B cell (primary cell): ENCODE data around the gene CDK19. TPM values are rescaled to one million over a fixed set of nuclear protein-coding genes. Genes with fewer than 3 reads are reported as not detected.

Experiments
- ATAC-seq: fragments of 200-7000 bp; cut with Tn5 transposase; one replicate; pipeline ENCODE4 v1.10.0; 2021; ENCODE audit warnings: low read depth, mild to moderate bottlenecking, moderate number of reproducible peaks, moderate library complexity
- CTCF ChIA-PET: fragments of 350-600 bp; sonication (Branson Sonifier 250); formaldehyde crosslinking; loops from one replicate; lab custom pipeline; 2021; ENCODE audit warnings: antibody characterized with exemption, inconsistent platforms; lab: Charles Lee
- POLR2A ChIA-PET: fragments of 350-600 bp; sonication (Branson Sonifier 250); formaldehyde crosslinking; loops from one replicate; lab custom pipeline; 2021; ENCODE audit warnings: antibody characterized with exemption; lab: Charles Lee
- DNase-seq: peaks from one replicate; pipeline ENCODE4 v3.0.0; 2013
- H2AFZ ChIP-seq: 2 replicates; pipeline ENCODE4 v1.6.1; 2012; ENCODE audit warnings: mild to moderate bottlenecking, low read depth, low read length; ENCODE audit not compliant: insufficient read depth, poor library complexity, severe bottlenecking
- H3K27ac ChIP-seq, 2 donors: 1 replicate in 1 of 2; 2 replicates in 1 of 2; pipeline ENCODE4 v1.5.1; 2012 to 2013; ENCODE audit warnings: low read length in 2 of 2, mild to moderate bottlenecking in 2 of 2, moderate library complexity in 1 of 2
- H3K27me3 ChIP-seq, 4 experiments: fragments of 200-600 bp in 1 of 4; sonication (generic) in 1 of 4; replicated peaks in 1 of 4; 1 replicate in 2 of 4; 2 replicates in 2 of 4; pipeline versions ENCODE4 v1.6.1 to v1.7.0; 2013 to 2016; ENCODE audit warnings: low read length in 3 of 4, mild to moderate bottlenecking in 2 of 4, mixed read lengths in 1 of 4, moderate library complexity in 1 of 4; ENCODE audit not compliant: insufficient read depth in 4 of 4, control insufficient read depth in 3 of 4; ENCODE audit errors: control extremely low read depth in 1 of 4
- H3K36me3 ChIP-seq, 2 experiments: replicated peaks in 1 of 2; 1 replicate in 1 of 2; 2 replicates in 1 of 2; pipeline versions ENCODE4 v1.6.1 to v1.7.1; 2013; ENCODE audit warnings: low read length in 1 of 2; ENCODE audit not compliant: insufficient read depth in 2 of 2, control insufficient read depth in 1 of 2; ENCODE audit errors: control extremely low read depth in 1 of 2, extremely low read depth in 1 of 2
- H3K4me1 ChIP-seq, 2 donors: fragments of 200-600 bp in 1 of 2; sonication (generic) in 1 of 2; 1 replicate in 1 of 2; 2 replicates in 1 of 2; pipeline versions ENCODE4 v1.5.1 to v1.6.1; 2013 to 2017; ENCODE audit warnings: low read length in 2 of 2; ENCODE audit not compliant: control insufficient read depth in 2 of 2, insufficient read depth in 2 of 2
- H3K4me2 ChIP-seq: replicated peaks from 2 replicates; pipeline ENCODE3; 2012; ENCODE audit warnings: mild to moderate bottlenecking, low read depth, low read length; ENCODE audit not compliant: poor library complexity, severe bottlenecking
- H3K4me3 ChIP-seq, 5 experiments: fragments of 200-600 bp in 1 of 5; sonication (generic) in 1 of 5; 1 replicate in 3 of 5; 2 replicates in 2 of 5; pipeline versions ENCODE4 v1.5.1 to v1.7.0; 2011 to 2016; ENCODE audit warnings: low read length in 4 of 5, mild to moderate bottlenecking in 4 of 5, low read depth in 2 of 5, control low read depth in 1 of 5, moderate library complexity in 1 of 5; ENCODE audit not compliant: insufficient read depth in 1 of 5; ENCODE audit errors: control extremely low read depth in 1 of 5, extremely low read depth in 1 of 5
- H3K79me2 ChIP-seq: fragments of 200-600 bp; sonication (generic); one replicate; pipeline ENCODE4 v1.6.0; 2016; ENCODE audit warnings: low read length; ENCODE audit not compliant: control insufficient read depth, insufficient read depth
- H3K9ac ChIP-seq: fragments of 200-600 bp; sonication (generic); 2 replicates; pipeline ENCODE4 v1.6.1; 2017; ENCODE audit warnings: mild to moderate bottlenecking, low read length, moderate library complexity
- H3K9me3 ChIP-seq, 3 donors: one replicate each; pipeline versions ENCODE4 v1.6.1 to v1.7.1; 2013; ENCODE audit warnings: low read length in 2 of 3; ENCODE audit not compliant: control insufficient read depth in 2 of 3, insufficient read depth in 1 of 3; ENCODE audit errors: control extremely low read depth in 1 of 3
- H4K20me1 ChIP-seq: 2 replicates; pipeline ENCODE4 v1.6.0; 2012; ENCODE audit warnings: mild to moderate bottlenecking, low read length; ENCODE audit not compliant: insufficient read depth, control insufficient read depth, poor library complexity, severe bottlenecking
- H3K27ac Mint-ChIP-seq: one replicate; pipeline ENCODE4 v1.8.0; 2021; ENCODE audit warnings: mixed read lengths
- H3K27me3 Mint-ChIP-seq: one replicate; pipeline ENCODE4 v1.8.0; 2021; ENCODE audit warnings: mixed read lengths
- H3K4me1 Mint-ChIP-seq: one replicate; pipeline ENCODE4 v1.8.0; 2021; ENCODE audit warnings: mixed read lengths
- H3K4me3 Mint-ChIP-seq: one replicate; pipeline ENCODE4 v1.8.0; 2021; ENCODE audit warnings: mixed read lengths
- H3K9me3 Mint-ChIP-seq: one replicate; pipeline ENCODE4 v1.8.0; 2022; ENCODE audit warnings: mixed read lengths; ENCODE audit not compliant: insufficient read depth
- CTCF ChIP-seq: fragments of 200-600 bp; IDR thresholded peaks from one replicate; pipeline ENCODE4 v1.8.0; 2022; ENCODE audit warnings: antibody characterized with exemption, mild to moderate bottlenecking
- EZH2 ChIP-seq: IDR thresholded peaks from 2 replicates; pipeline ENCODE4 v1.6.1; 2012; ENCODE audit warnings: borderline replicate concordance, low read depth, mild to moderate bottlenecking, moderate library complexity, low read length; ENCODE audit not compliant: insufficient read depth, poor library complexity, severe bottlenecking
- WGBS: methylation state at CpG from one replicate; pipeline ENCODE4 v1.1.5; 2013; ENCODE audit warnings: missing lambda C conversion rate; ENCODE audit not compliant: insufficient coverage; 5-methylcytosine and 5-hydroxymethylcytosine counted together
- intact Hi-C: fragments of 100-400 bp; cut with micrococcal nuclease; formaldehyde crosslinking; loops from one replicate; pipeline ENCODE4 v1.10.0; 2022
- polyA plus RNA-seq: library from polyadenylated mRNA; depleted of rRNA; stranded (reverse); fragments of >200 nt; gene quantifications from 2 replicates; pipeline ENCODE4 v1.2.3, GENCODE V29; 2012
- total RNA-seq, 2 donors: library from RNA; stranded (reverse); fragments of 120-200 nt in 1 of 2; gene quantifications; 1 replicate in 1 of 2; 2 replicates in 1 of 2; pipeline versions ENCODE4 v1.2.3 to v1.2.4, GENCODE V29; 2013 to 2022

The CDK19 gene
- total and polyA plus RNA-seq, 2 donors (not counting 1 experiment from before 2014, with no cell fraction given): 8.7 to 44.8 TPM

- POLR2A ChIA-PET: interaction anchor here (0.6 kb wide), 1 partner anchor 13 kb away, joined by 4 read pairs; no protein-coding TSS in a partner anchor
- Histone ChIP-seq H3K4me1 (peaks cover 5 to 10% of the 10 kb centered on the region in 2 donors), H3K9me3 (peaks cover 0 to 9% (median 7%) of the 10 kb centered on the region in 3 donors), H2AFZ (no peak overlapping the region), H3K27me3 (no peaks in the 10 kb centered on the region), H3K4me3 (no peak overlapping the region), H4K20me1 (peaks cover 10% of the 10 kb centered on the region), H3K9ac (no peak overlapping the region), H3K27ac (no peak overlapping the region), H3K36me3 (no peaks in the 10 kb centered on the region), H3K79me2 (peaks cover 39% of the 10 kb centered on the region), H3K4me2 (no peak overlapping the region)
- WGBS: 100% methylated on average over 1 of the region's 1 CpG
- CTCF ChIA-PET: no interaction called here
- Mint-ChIP-seq H3K27me3 (no peaks in the 10 kb centered on the region), H3K27ac (no peak overlapping the region), H3K9me3 (no peaks in the 10 kb centered on the region), H3K4me1 (peaks cover 25% of the 10 kb centered on the region), H3K4me3 (no peak overlapping the region)
- ATAC-seq: no peak
- DNase-seq: no peak
- intact Hi-C loops: no loop called here
- TF ChIP-seq CTCF (no peak), EZH2 (no peak)
Observed at GRCh38 chr6:110786696-110787095, 28.6 kb downstream of the CDK19 start.

GRCh38 chr6:110786271-110786670 lies 29.0 kb downstream of the CDK19 start:
- H3K27me3 ChIP-seq: no peaks in the 10 kb centered on the region
- no peak for TF ChIP-seq CTCF
- no peak for TF ChIP-seq EZH2
- no peaks in the 10 kb centered on the region for H3K36me3 ChIP-seq
- H3K9me3 ChIP-seq: peaks cover 0 to 11% (median 9%) of the 10 kb centered on the region in 3 donors
- H3K4me1 ChIP-seq: peaks cover 10 to 14% of the 10 kb centered on the region in 2 donors
- Mint-ChIP-seq H3K27ac (no peak overlapping the region), H3K4me1 (peaks cover 29% of the 10 kb centered on the region), H3K4me3 (no peak overlapping the region), H3K27me3 (no peaks in the 10 kb centered on the region), H3K9me3 (no peaks in the 10 kb centered on the region)
- no CpG with 5 or more reads among the region's 3 CpGs for WGBS
- H2AFZ ChIP-seq: no peak overlapping the region
- intact Hi-C loops: no loop called here
- POLR2A ChIA-PET: no interaction called here
- H3K9ac ChIP-seq: no peak overlapping the region
- H3K4me3 ChIP-seq: no peak overlapping the region
- H3K79me2 ChIP-seq: peaks cover 40% of the 10 kb centered on the region
- H3K4me2 ChIP-seq: no peak overlapping the region
- no peak overlapping the region for H3K27ac ChIP-seq
- peaks cover 10% of the 10 kb centered on the region for H4K20me1 ChIP-seq
- ATAC-seq (no peak), DNase-seq (no peak)
- CTCF ChIA-PET: interaction anchor here (0.7 kb wide), 1 partner anchor 1083 kb away, joined by 4 read pairs; no protein-coding TSS in a partner anchor
